Gastroesophageal sphincter (tissue), 3 donors: ENCODE measurements around the gene FASTKD3.

Experiments used
- CTCF ChIP-seq, 4 experiments: fragments of 200-600 bp in 2 of 4; fragments of 450-650 bp in 2 of 4; sonication (generic) in 1 of 4; IDR thresholded peaks; one replicate each; pipeline ENCODE4 v1.5.1; 2017 to 2019; ENCODE audit warnings: antibody characterized with exemption in 4 of 4, mild to moderate bottlenecking in 2 of 4, moderate library complexity in 2 of 4
- EP300 ChIP-seq: sonication (generic); formaldehyde crosslinking; IDR thresholded peaks from one replicate; pipeline ENCODE4 v1.6.1; 2017; ENCODE audit warnings: antibody characterized with exemption, mild to moderate bottlenecking
- POLR2A ChIP-seq, 2 donors: fragments of 450-650 bp; IDR thresholded peaks; one replicate each; pipeline ENCODE4 v1.6.1; 2017; ENCODE audit warnings: antibody characterized with exemption in 2 of 2, mild to moderate bottlenecking in 2 of 2, moderate library complexity in 1 of 2
- POLR2AphosphoS5 ChIP-seq: sonication (generic); formaldehyde crosslinking; IDR thresholded peaks from one replicate; pipeline ENCODE4 v1.6.1; 2017; ENCODE audit warnings: antibody characterized with exemption

DNA sequence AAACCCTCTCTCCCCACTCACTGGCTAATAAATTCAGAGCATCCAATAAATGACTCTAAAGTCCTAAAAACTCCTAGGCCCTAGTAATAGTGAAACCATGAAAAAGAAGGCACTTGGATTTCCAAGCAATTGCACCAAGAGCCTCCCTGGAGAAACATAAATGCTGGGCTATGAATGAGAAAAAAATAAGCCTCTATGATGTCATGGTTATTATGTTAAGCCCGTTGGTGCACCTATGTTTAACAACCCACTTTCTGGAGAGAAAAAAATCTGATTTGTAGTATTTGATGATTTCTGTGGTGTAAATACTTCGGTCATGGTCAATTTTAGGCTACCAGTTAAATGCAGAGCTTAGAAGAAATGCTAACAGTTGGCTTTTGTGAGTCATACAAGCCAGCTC, 26.3 kb downstream of the FASTKD3 start:
- TF ChIP-seq POLR2AphosphoS5 (no peak), POLR2A (IDR thresholded peaks at IDR 0.05) (no peak), CTCF (IDR thresholded peaks at IDR 0.05) (no peak), EP300 (no peak)
